Measurements from ENCODE around the gene CLBA1.

- TF ChIP-seq POLR2AphosphoS5 (IDR thresholded peaks at IDR 0.05; ENCODE audit: low read depth, low read length) (no peak), POLR2A (IDR thresholded peaks at IDR 0.05; ENCODE audit: low read depth, low read length) (0 out of 2 replicates have a peak, but pooled peaks have one; percentile 16)
Observed at GRCh38 chr14:105041841-105042765, 56.5 kb downstream of the CLBA1 start.
